ENCODE data around the gene SLC27A5.

GRCh38 chr19:58516246-58516836 is 4.5 kb upstream of the SLC27A5 start:
- TF ChIP-seq POLR2AphosphoS2 (IDR thresholded peaks at IDR 0.05; ENCODE audit: low read length) (no peak), CBFA2T3 (IDR thresholded peaks at IDR 0.05) (no peak), CTCF (IDR thresholded peaks at IDR 0.05 in 2 of 3, conservative IDR thresholded peaks at IDR 0.05 in 1 of 3; ENCODE audit: insufficient read depth in 2 of 3, low read depth in 1 of 3, low read length in 3 of 3) (no peak), SRF (CRISPR knock-in tag; IDR thresholded peaks at IDR 0.05) (no peak), E2F1 (CRISPR knock-in tag; IDR thresholded peaks at IDR 0.05) (no peak), JUND (IDR thresholded peaks at IDR 0.05; ENCODE audit: borderline replicate concordance, low read depth, low read length) (no peak), JUND (tag; IDR thresholded peaks at IDR 0.05; ENCODE audit: borderline replicate concordance, low read depth, low read length) (no peak)

All from K562 (cell line).